ENCODE data around the gene ACYP2.

The ACYP2 gene

DNA sequence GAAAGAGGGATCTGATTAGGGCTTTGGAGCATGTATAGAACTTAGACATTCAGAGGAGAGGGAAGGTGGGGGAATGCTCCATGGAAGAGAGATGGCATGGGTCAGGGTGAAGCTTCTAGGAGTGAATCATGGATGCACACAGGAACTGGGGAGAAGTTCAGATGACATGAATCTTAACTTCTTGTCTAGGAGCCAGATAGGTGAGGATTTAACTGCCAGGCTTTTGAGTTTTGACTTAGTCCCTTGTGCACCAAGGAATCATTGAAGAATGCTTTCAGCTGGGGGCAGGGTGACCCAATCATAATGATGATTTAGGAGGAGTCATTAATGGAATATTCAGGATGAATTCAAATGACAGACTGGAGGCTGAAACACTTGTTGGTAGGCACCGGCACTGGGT lies 48.7 kb downstream of the ACYP2 start:
- no peak for DNase-seq

DNA sequence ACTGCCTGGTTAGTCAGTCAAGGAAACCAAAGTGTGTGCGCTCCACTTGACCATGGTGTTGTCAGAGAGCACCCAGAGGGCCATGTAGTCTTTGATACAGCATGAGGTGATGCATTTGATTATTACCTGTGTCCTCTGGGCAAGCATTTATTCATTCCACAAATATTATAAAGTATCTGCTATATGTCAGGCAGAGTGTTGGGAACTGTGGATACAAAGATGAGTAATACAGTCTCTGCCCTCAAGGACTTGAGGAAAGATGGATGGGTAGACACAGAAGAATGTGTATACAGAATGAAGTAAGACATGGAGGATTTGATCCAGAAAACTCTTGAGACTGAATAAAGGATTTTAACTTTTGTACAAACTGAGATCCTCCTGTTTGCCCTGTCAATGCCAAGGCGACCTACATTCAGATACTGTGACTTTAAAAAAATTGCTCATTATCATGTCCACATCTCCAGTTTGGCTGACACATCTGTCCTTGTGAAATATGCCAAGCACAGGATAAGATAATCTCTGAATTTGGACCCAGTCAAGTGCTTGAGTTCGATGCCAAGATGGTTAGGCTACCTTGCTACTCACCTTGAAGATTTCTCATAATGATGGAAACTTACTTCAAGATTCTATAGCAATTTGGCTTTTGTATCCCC lies 50.8 kb downstream of the ACYP2 start:
- DNase-seq, result no peak

DNA sequence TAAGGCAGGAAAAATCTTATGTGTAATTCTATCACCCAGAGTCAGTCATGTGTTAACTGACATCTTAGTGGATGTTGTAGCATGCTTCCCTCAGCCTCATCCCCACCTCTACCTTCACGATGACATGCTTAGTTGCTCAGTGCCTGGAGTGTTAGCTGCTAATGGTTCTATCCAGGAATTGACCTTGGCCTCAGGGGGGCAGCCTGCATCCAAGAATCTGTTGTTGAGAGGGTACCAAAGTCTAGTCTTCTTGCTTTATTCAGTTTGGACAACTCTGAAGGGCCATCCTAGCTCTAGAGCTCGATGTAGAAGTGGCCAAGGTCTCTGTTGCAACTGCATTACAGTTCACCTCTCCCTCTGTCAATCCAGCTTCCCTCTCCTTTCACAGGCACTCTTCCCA lies 61.2 kb downstream of the ACYP2 start:
- DNase-seq, result no peak

DNA sequence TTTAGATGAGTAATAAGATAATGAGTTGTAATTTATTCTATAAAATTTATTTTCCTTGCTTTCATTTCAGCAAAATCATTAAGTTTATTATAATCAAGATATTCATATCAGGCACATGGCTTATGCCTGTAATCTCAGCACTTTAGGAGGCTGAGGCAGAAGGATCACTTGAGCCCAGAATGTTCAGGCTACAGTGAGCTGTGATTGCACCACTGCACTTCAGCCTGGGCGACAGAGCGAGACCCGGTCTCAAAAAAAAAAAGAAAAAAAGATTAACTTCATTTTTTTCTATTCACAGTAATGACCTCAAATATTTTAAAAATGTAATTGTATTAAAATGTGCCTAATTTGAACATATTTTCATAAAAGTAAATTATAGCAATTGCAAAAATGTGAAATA lies 67.9 kb downstream of the ACYP2 start:
- no peak for DNase-seq

DNA sequence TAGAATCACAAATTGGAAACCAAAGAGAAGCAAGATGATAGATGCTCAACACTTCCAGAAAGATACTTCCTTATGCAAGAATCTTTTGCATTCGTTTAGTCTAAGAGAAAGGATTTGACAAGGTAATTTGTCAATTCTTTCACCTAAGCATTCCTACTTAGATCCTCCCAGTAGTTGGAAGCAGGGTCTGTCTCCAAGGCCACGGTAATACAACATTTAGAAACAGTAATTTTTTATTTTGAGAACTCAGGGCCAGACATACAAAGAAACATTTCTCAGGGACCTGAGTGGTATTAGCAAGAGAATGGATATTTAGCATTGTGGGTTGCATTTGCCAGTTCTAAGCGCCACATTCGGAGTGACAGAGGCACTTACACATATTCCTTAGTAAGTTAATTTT lies 68.6 kb downstream of the ACYP2 start:
- DNase-seq, result no peak

DNA sequence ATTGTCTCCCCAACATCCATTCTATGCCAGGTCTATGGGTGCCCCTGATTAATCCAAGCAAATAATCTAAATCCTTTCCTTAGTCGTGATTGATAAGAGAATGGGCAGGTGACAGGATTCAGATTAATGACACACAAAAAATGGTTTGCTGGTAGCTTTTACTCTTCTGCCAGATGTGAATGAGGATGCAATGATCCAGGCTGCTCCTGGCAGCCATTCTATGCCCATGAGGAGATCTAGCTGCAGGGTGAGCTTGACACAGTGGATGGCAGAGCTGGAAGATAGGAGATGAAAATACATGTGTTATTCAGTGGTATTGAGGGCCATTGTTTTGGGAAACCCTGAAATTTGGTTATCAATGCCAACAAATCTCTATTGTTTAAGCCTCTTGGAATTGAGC lies 69.7 kb downstream of the ACYP2 start:
- no peak for DNase-seq

DNA sequence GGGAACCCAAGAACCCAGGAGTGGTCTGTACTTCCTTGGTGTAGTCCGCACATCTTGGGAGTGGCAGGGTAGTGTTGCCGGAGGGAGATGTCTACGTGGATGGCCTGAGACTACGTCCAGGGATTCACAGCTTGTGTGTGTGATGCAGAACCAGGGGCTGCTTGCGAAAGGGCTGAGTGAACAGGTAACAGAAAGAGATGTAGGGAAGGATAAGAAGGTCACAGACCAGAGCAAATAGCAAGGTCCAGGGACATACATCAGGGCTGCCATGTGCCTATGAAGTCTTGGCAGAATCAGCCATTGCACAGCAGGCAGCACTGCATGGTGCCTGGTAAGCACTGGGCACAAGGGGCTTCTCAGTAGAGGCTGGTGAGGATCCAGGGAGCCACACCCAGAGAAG lies 71.9 kb downstream of the ACYP2 start:
- no peak for DNase-seq

DNA sequence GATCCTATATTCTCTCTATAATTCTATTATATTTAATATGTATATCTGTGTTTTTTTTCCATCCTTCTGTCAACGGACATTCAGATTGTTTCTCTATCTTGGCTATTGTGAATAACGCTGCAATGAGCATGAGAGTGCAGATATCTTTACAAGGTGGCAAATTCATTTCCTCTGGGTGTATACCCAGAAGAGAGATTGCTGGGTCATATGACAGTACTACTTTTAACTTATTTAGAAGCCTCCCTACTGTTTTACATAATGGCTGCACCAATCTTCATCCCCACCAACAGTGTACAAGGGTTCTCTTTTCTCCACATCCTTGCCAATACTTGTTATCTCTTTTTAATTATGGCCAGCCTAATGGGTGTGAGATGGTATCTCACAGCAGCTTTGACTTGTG lies 74.1 kb downstream of the ACYP2 start:
- no peak for DNase-seq

DNA sequence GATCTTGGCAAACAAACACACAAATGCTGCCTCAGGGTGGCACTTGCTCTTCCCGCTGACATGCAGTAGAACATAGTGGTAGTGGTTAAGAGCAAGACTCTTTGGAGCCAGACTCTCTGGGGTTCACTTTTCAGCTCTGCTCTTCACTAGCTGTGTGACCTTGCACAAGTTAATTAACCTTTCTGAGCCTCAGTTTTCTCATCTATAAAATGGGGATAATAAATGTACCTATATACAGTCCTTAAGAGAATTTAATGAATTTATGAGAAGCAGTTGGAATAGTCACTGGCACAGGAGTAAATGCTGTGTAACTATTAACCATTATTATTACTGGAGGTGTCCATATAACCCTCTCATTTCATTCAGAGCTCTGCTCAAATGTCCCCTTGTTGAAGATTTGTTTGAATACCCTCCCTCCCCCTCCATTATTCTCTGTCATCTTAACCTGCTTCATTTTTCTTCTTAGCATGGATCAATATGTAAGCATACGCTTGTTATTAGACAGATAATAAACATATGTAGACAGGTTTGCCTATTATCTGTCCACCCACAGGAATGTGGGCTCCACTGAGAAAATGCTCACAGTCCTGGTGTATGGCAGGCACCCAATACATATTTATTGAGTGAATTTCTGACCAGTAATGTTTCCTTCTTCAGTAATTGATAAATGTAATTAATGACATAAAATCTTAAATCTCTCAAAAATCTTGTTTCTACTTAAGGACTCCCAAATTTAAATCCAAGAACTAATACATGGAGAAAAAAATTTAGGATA lies 76.1 kb downstream of the ACYP2 start:
- no peak for DNase-seq

DNA sequence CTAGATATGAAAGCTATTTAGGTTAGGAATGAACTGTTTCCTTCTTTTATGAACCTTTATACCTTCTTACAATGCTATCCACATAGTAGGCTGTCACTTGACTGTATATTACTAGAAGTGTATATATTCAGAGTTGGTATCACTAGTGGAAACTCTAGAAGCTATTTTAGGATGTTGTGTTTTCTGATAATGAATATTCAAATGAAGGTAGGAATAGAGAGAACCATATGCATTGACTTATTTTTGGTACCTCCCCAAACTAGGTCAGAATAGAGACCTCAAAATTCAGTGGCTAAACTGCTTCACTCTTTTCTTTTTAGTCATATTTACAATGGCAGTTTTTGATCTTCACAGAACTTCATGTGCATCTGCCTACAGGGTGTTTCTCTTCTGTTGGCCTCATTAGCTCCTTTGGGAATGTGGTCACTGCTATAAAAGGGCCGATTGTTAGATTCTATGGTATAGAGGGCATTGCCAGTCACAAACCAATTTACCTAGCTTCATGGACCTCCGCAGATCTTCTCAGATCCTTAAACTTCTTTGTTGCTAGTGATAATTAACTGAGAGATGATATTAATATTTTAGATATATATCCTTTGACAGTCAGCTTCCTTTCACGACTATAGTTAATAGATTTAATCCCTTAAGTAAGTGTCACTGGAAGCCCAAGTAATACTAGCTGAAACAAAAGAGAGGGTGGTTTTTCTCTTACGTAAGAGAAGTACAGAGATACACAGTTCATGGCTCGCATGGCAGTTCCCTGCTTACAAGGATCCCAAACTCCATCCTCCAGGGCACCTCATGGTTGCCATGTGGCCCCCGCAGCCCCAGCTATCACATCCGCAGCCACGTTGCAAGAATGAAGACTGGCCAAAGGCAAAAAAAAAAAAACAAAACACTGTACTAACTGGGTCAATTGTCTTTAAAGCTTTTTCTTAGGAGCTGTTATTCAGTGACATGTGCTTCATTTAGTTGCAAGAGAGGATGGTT lies 79.6 kb downstream of the ACYP2 start:
- no peak for DNase-seq

DNA sequence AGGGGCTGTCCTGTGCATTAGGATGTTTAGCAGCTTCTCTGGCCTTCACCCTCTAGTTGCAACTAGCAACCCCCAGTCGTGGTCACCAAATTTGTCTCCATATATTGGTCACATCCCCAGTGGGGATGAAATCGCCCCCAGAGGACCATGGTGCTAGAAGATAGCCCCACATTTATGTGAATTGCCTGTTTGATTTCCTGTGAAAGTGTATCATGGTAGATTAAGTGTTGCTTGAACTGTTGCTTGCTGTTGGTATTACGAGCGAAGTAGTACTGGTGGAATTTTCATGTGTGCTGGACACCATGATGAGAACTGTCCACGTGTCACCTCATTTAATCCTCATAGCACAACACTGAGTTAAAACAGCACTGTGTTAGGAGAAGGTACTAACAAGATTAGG lies 81.2 kb downstream of the ACYP2 start:
- no peak for DNase-seq

DNA sequence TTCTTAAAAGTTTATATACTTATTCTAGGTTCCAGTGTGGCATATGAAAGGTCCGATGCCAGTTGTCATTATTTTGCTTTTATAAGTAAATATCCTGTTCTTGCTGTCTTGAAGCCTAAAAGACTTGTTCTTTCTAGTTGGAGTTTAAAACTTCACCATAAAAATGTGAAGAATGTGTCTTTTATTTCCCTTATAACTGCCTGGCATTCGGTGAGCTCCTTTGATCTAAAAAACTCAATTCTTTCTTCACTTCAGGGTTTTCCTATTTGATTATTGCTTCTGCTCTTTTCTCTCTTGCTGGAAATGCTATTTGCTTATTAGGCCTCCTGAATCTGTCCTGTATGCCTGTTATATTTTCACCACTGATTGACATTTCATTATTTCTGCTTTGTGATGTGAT lies 89.1 kb downstream of the ACYP2 start:
- no peak for DNase-seq

DNA sequence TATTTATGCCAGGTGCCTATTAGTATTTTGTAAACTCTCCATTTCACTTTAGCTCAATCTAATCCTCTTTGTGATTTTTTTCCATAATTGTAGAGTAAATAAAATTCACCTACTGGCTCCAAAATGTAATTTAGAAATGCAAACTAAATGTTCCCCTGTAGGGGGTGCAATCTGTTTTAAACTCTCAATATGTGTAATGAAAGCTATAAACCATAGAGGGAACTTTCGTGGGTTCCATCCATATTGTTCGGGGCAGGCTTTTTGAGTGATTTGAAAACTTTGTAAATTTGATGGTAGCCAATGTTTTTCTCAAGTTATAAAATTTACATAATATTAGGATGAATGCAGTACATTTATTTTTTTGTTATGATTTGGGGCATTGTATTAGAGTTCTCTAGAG lies 91.2 kb downstream of the ACYP2 start:
- no peak for DNase-seq

DNA sequence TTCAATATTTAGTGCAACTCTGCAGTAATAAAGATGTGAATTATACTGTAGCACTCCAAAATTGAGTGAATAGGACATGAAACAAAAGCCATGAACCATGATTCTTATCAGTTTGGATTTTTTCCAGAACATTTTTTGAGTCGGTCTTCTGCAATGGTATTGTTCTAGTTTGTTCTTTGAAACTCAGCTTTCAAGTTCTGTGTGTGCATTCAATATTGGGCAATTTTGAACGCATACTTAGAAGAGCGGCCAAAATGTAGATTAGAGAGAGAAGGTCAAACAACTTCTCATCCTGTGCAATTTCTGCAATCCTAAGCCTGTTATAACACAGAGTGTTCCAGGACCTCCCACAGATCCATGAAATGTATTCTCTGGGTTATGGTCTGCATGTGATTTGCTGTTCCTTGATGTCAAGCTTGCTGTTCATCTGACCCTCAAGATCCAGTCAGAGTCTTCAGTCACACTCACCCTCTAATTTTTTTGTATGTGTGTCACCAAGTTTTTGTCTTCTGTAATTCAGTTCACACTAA lies 92.3 kb downstream of the ACYP2 start:
- no peak for DNase-seq

DNA sequence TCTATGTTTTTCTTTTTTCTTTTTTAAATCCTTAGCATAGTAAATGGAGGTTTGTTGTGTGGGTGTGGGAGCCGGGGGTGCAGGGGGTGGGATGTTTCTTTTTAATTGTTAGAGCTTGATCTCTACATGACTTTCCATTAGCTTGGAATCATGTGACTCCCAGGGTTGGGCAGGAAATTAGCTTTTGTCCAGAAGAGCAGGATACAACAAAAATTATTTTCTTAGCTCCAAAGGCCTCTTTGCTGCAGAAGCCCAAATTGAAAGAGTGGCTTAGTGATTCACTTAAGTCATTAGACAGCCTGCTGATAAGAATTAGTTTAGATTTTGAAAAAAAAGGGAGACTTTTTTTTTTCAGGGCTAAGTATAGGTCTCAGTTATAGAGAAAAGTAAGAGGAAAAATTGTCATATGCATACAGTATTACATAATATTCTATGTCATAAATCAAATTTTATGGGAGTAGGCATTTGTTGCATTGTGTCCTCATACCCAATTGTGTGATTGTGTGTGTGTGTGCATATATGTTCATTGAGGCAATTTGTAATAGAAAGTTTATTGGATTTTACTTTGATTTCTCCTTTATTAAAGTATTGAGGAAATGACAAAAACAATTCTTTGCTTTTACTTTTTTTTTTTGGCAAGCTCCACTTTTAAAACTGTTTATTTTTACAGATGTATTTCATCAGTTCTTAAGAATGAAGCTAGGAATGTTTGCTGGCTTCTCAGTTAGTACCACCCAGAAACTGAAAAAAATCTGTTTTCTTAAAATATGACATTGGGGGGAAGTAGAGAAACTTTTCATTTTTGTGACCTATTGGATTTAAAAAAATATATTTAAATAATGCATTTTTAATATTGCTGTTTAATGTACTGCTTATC lies 93.2 kb downstream of the ACYP2 start:
- no peak for DNase-seq

DNA sequence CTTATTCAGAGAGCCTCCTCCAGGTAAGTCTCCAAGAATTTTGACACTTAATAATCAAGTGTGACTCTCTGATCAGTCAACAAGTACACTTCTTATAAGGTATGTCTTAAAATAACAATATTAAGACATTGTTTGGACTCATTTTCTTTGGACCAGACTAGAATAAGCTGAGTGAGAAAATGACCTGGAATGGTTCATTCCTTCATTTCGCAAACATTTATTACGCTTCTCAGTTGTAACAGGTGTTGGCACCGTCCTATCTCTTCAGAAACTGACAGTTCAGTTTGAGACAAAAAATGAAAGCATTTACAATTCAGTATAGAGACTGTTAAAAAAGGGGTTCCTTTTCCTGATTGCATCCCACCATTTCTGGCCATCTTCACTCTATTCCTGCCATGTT lies 94.0 kb downstream of the ACYP2 start:
- no peak for DNase-seq

DNA sequence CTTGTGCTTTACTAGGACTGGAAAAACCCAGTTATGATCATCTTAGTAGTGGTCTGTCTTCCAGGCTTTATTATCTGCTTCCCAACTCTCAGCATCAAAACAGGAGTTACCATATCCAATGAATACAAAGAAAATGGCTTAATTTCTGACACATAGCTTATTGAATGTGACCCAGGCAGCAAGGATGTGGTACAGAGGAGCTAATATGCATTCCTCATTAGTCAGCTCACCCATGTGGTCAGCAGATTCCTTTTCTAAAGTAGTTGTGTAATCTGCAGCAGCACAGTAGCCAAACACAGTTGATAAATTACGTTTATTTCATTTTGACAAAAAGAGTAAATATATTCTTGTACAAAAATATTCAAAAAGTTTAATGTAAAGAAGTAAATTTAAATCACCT lies 97.0 kb downstream of the ACYP2 start:
- DNase-seq, result no peak

DNA sequence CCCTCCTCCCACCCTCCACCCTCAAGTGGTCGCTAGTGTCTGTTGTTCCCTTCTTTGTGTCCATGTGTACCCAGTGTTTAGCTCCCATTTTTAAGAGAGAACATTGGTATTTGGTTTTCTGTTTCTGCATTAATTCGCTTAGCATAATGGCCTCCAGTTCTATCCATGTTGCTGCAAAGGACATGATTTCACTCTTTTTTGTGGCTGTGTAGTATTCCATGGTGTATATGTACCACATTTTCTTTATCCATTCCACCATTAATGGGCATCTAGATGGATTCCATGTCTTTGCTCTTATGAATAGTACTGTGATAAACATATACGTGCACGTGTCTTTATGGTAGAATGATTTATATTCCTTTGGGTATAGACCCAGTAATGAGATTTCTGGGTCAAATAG lies 97.7 kb downstream of the ACYP2 start:
- no peak for DNase-seq

DNA sequence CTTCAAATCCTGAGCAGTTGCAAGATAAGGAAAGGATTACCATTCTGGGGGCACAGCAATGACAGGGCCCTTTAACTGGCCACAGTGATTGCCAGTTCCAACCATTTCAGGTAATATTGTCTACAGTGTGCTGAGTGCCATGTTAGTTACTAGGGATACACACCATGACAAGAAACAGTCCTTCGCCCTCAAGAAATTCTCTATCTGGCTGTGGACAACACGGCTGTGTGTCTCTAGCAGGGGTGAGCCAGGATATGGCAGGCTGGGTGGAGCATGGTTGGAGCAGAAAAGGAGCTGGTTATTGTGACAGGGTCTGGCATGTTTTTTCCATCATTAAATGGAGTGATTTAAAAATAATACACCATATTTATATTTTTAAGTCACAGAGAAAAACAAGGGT lies 109.6 kb downstream of the ACYP2 start:
- no peak for DNase-seq

DNA sequence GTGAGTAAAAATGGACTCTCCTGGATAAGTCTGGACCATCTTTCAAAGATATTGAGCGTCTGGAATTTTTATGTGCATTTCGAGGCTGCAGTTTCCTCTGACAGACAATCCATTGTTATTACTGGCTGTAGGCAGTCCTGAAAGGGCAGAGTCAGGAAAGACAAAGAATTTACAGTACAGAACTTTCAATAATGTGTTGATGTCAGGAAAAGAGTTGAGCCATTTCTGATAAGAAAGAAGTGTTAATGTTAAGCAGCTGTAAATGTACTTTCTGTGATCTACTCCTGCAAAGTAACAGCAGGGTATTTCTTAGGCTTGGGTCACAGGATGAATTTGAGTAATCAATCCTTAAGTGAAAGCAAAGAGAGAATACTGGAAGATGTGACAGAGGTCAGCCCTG lies 110.8 kb downstream of the ACYP2 start:
- no peak for DNase-seq

DNA sequence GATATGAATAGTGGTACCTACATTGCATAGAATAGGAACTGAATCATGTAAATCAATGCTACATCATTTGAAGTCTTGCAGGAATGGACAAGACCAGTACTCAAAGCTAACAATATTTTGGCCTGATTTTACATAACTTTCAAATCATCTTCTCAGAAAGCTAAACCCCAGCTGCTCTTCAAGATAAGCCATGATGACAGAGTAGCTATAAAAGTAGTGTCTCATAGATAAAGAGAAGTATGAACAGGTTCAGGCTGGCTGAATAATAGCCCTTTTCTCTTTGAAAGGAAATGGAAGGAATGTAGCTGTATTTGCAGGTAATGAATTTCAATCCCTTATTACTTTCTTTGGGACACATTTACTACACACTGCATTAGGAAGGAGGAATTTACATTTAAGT lies 112.4 kb downstream of the ACYP2 start:
- DNase-seq, result no peak

DNA sequence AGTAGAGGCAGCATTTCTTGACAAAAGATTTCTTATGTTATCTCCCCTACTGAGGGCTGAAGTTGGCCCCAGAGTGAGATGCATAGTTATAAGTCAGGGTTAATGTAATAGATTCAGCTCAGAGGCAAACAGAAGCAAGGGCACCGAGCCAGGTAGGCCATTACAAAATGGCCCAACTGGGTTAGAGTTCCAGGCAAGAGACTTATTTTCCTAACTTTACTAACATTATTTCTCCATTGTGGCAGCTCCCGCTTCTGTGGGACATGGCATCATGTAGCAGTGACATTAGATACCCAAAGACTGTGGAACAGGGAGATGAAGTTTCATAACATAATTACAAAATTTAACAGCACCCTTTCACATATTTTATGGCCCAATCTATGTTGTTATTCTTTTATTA lies 113.5 kb downstream of the ACYP2 start:
- no peak for DNase-seq
